Esophagus mucosa (tissue), 1 donor: ENCODE measurements around the gene RPL13. TPM values are rescaled to one million over a fixed set of nuclear protein-coding genes. Genes with fewer than 3 reads are reported as not detected.

Experiments
- ATAC-seq: fragments of 200-7000 bp; cut with Tn5 transposase; one replicate; pipeline ENCODE4 v1.9.1; 2020
- total RNA-seq: library from RNA; stranded (reverse); gene quantifications from one replicate; pipeline ENCODE4 v1.2.4, GENCODE V29; 2023
- donor health status: DM: yes; HTN: yes; CAD: no.

The RPL13 gene
- 2,146 TPM for total RNA-seq

- peak; percentile 83 for ATAC-seq
Observed at GRCh38 chr16:89560378-89561141, at the start of gene RPL13. RPL13 (plus strand) TSS chr16:89560682; CDS start chr16:89560960, 278 bp downstream.

- no peak for ATAC-seq
Observed at GRCh38 chr16:89511374-89511773, 49.1 kb upstream of the RPL13 start.

- no peak for ATAC-seq
Observed at GRCh38 chr16:89512453-89512852, 48.0 kb upstream of the RPL13 start.

GRCh38 chr16:89517128-89517527, 43.4 kb upstream of the RPL13 start:
- no peak for ATAC-seq

- ATAC-seq: peak; percentile 17
Observed at GRCh38 chr16:89519881-89520280, 40.6 kb upstream of the RPL13 start.

- no peak for ATAC-seq
Observed at GRCh38 chr16:89522287-89522686, 38.2 kb upstream of the RPL13 start.

- ATAC-seq: no peak
Observed at GRCh38 chr16:89523680-89524344, 36.7 kb upstream of the RPL13 start.

- ATAC-seq: no peak
Observed at GRCh38 chr16:89525146-89525913, 35.2 kb upstream of the RPL13 start.

- ATAC-seq: no peak
Observed at GRCh38 chr16:89529097-89529496, 31.4 kb upstream of the RPL13 start.

- no peak for ATAC-seq
Observed at GRCh38 chr16:89530401-89531381, 29.8 kb upstream of the RPL13 start.

- ATAC-seq: no peak
Observed at GRCh38 chr16:89531821-89532526, 28.5 kb upstream of the RPL13 start.

GRCh38 chr16:89534252-89534756, 26.2 kb upstream of the RPL13 start:
- peak; percentile 54 for ATAC-seq

- ATAC-seq: peak; percentile 35
Observed at GRCh38 chr16:89536371-89536770, 24.1 kb upstream of the RPL13 start.

- ATAC-seq: no peak
Observed at GRCh38 chr16:89536886-89537548, 23.5 kb upstream of the RPL13 start.

GRCh38 chr16:89537549-89537925, 22.9 kb upstream of the RPL13 start:
- no peak for ATAC-seq

- ATAC-seq: no peak
Observed at GRCh38 chr16:89538286-89538685, 22.2 kb upstream of the RPL13 start.

GRCh38 chr16:89540557-89540956, 19.9 kb upstream of the RPL13 start:
- no peak for ATAC-seq

- ATAC-seq: no peak
Observed at GRCh38 chr16:89541792-89542191, 18.7 kb upstream of the RPL13 start.

- no peak for ATAC-seq
Observed at GRCh38 chr16:89544113-89544512, 16.4 kb upstream of the RPL13 start.

- no peak for ATAC-seq
Observed at GRCh38 chr16:89544713-89545043, 15.8 kb upstream of the RPL13 start.
